Stimulated activated memory B cell treated with anti-CD40 and anti-IgM and Interleukin-4, amounts not matched to agents 10 μg/mL and 1 μg/mL and 100 μg/mL, for 72 hours (primary cell): ENCODE results near the gene PCGF6.
"Not testable (repeated sequence)": the region's sequence is repeated elsewhere in the genome, so short reads cannot be mapped to it uniquely, and the experiment has no call there.

Experiments
- ATAC-seq: fragments of 150-1000 bp; cut with Tn5 transposase; 2 replicates; pipeline ENCODE4 v1.10.0; 2021
- H3K27ac Mint-ChIP-seq: one replicate; pipeline ENCODE4 v1.8.0; 2022; ENCODE audit warnings: mild to moderate bottlenecking, mixed read lengths
- H3K27me3 Mint-ChIP-seq: one replicate; pipeline ENCODE4 v1.8.0; 2022; ENCODE audit warnings: mixed read lengths
- H3K36me3 Mint-ChIP-seq: one replicate; pipeline ENCODE4 v1.8.0; 2022; ENCODE audit warnings: mixed read lengths
- H3K4me1 Mint-ChIP-seq: one replicate; pipeline ENCODE4 v1.8.0; 2022; ENCODE audit warnings: mixed read lengths
- H3K4me3 Mint-ChIP-seq: one replicate; pipeline ENCODE4 v1.8.0; 2022; ENCODE audit warnings: mild to moderate bottlenecking, moderate library complexity, mixed read lengths
- H3K9me3 Mint-ChIP-seq: one replicate; pipeline ENCODE4 v1.8.0; 2022; ENCODE audit warnings: mixed read lengths

PCGF6 gene

GRCh38 chr10:103350517-103351260, at the start of gene PCGF6:
TSS of gene PCGF6 (minus strand) at chr10:103351140. CDS start at chr10:103351066, 74 bp downstream.
- ATAC-seq = peak; percentile 89
- Mint-ChIP-seq H3K9me3 (no peaks in the 10 kb centered on the region), H3K4me1 (no peaks in the 10 kb centered on the region)

GRCh38 chr10:103397191-103397825, 46.4 kb upstream of the PCGF6 start:
- ATAC-seq = no peak
- Mint-ChIP-seq H3K36me3 (peaks cover 35% of the 10 kb centered on the region), H3K4me3 (peak overlapping the region; percentile 94), H3K9me3 (no peaks in the 10 kb centered on the region), H3K27me3 (no peaks in the 10 kb centered on the region), H3K4me1 (peaks cover 46% of the 10 kb centered on the region), H3K27ac (peak overlapping the region; percentile 89)

More at GRCh38 chr10:103350517-103351260, at the start of gene PCGF6:
- no peaks in the 10 kb centered on the region for H3K36me3 Mint-ChIP-seq
- peak within 1 kb of the TSS; percentile 96 for H3K4me3 Mint-ChIP-seq
- H3K27ac Mint-ChIP-seq = peak within 1 kb of the TSS; percentile 90
- no peaks in the 10 kb centered on the region for H3K27me3 Mint-ChIP-seq

- no peaks in the 10 kb centered on the region for H3K27me3 Mint-ChIP-seq
- H3K9me3 Mint-ChIP-seq = no peaks in the 10 kb centered on the region
- H3K4me3 Mint-ChIP-seq = peak overlapping the region; percentile 94
- H3K27ac Mint-ChIP-seq = peak overlapping the region; percentile 89
- H3K4me1 Mint-ChIP-seq = peaks cover 46% of the 10 kb centered on the region
- peaks cover 35% of the 10 kb centered on the region for H3K36me3 Mint-ChIP-seq
- no peak for ATAC-seq
Measured at GRCh38 chr10:103396789-103397087, 45.8 kb upstream of the PCGF6 start.

GRCh38 chr10:103396067-103396788, 45.3 kb upstream of the PCGF6 start, which contains the start of the genes ATP5MK and PDCD11:
TSS of gene ATP5MK (minus strand) at chr10:103396475. CDS start at chr10:103392457, 4,018 bp downstream.
TSS of gene PDCD11 (plus strand) at chr10:103396626. CDS start at chr10:103398427, 1,801 bp downstream.
- H3K27me3 Mint-ChIP-seq = no peaks in the 10 kb centered on the region
- peak; percentile 100 for ATAC-seq
- peak within 1 kb of the TSS; percentile 94 for H3K4me3 Mint-ChIP-seq
- H3K36me3 Mint-ChIP-seq = peaks cover 33% of the 10 kb centered on the region
- no peaks in the 10 kb centered on the region for H3K9me3 Mint-ChIP-seq
- H3K4me1 Mint-ChIP-seq = peaks cover 46% of the 10 kb centered on the region
- H3K27ac Mint-ChIP-seq = peak within 1 kb of the TSS; percentile 89

- Mint-ChIP-seq H3K9me3 (no peaks in the 10 kb centered on the region), H3K27me3 (no peaks in the 10 kb centered on the region), H3K4me1 (peaks cover 46% of the 10 kb centered on the region), H3K27ac (peak overlapping the region; percentile 89), H3K36me3 (peaks cover 28% of the 10 kb centered on the region), H3K4me3 (peak overlapping the region; percentile 94)
- ATAC-seq = no peak
Measured at GRCh38 chr10:103395754-103396066, 44.8 kb upstream of the PCGF6 start.

- Mint-ChIP-seq H3K4me1 (peaks cover 46% of the 10 kb centered on the region), H3K36me3 (peaks cover 16% of the 10 kb centered on the region), H3K4me3 (peak overlapping the region; percentile 71), H3K27me3 (no peaks in the 10 kb centered on the region), H3K27ac (no peak overlapping the region), H3K9me3 (no peaks in the 10 kb centered on the region)
- no peak for ATAC-seq
Measured at GRCh38 chr10:103394180-103394579, 43.2 kb upstream of the PCGF6 start.

- H3K9me3 Mint-ChIP-seq = no peaks in the 10 kb centered on the region
- H3K36me3 Mint-ChIP-seq = peaks cover 26% of the 10 kb centered on the region
- no peaks in the 10 kb centered on the region for H3K27me3 Mint-ChIP-seq
- no peak overlapping the region for H3K4me3 Mint-ChIP-seq
- H3K4me1 Mint-ChIP-seq = no peaks in the 10 kb centered on the region
- no peak overlapping the region for H3K27ac Mint-ChIP-seq
- peak; percentile 80 for ATAC-seq
Measured at GRCh38 chr10:103382769-103383168, 31.8 kb upstream of the PCGF6 start.

- ATAC-seq = no peak
- Mint-ChIP-seq H3K4me3 (no peak overlapping the region), H3K4me1 (peaks cover 4% of the 10 kb centered on the region), H3K9me3 (no peaks in the 10 kb centered on the region), H3K27ac (no peak overlapping the region), H3K27me3 (no peaks in the 10 kb centered on the region), H3K36me3 (peaks cover 31% of the 10 kb centered on the region)
Measured at GRCh38 chr10:103374263-103374662, 23.3 kb upstream of the PCGF6 start.

- Mint-ChIP-seq H3K4me1 (peaks cover 4% of the 10 kb centered on the region), H3K27ac (no peak overlapping the region), H3K9me3 (no peaks in the 10 kb centered on the region), H3K27me3 (no peaks in the 10 kb centered on the region), H3K36me3 (peaks cover 27% of the 10 kb centered on the region), H3K4me3 (no peak overlapping the region)
- no peak for ATAC-seq
Measured at GRCh38 chr10:103373544-103373943, 22.6 kb upstream of the PCGF6 start.

GRCh38 chr10:103367782-103368518, 17.0 kb upstream of the PCGF6 start, which contains the start of gene TAF5:
TSS of gene TAF5 (plus strand) at chr10:103367976. CDS start at chr10:103367990, 14 bp downstream.
- H3K27ac Mint-ChIP-seq = peak within 1 kb of the TSS; percentile 86
- peaks cover 4% of the 10 kb centered on the region for H3K4me1 Mint-ChIP-seq
- H3K36me3 Mint-ChIP-seq = no peaks in the 10 kb centered on the region
- H3K9me3 Mint-ChIP-seq = no peaks in the 10 kb centered on the region
- peak within 1 kb of the TSS; percentile 83 for H3K4me3 Mint-ChIP-seq
- peak; percentile 85 for ATAC-seq
- H3K27me3 Mint-ChIP-seq = no peaks in the 10 kb centered on the region

- Mint-ChIP-seq H3K4me3 (peak overlapping the region; percentile 83), H3K27ac (peak overlapping the region; percentile 86), H3K27me3 (no peaks in the 10 kb centered on the region), H3K9me3 (no peaks in the 10 kb centered on the region), H3K36me3 (no peaks in the 10 kb centered on the region), H3K4me1 (peaks cover 4% of the 10 kb centered on the region)
- no peak for ATAC-seq
Measured at GRCh38 chr10:103367379-103367781, 16.4 kb upstream of the PCGF6 start.

GRCh38 chr10:103360791-103361190, 9.9 kb upstream of the PCGF6 start:
- not testable (repeated sequence) for H3K4me1 Mint-ChIP-seq, H3K9me3 Mint-ChIP-seq, H3K27ac Mint-ChIP-seq, ATAC-seq, H3K36me3 Mint-ChIP-seq, H3K4me3 Mint-ChIP-seq, H3K27me3 Mint-ChIP-seq

GRCh38 chr10:103359493-103359892, 8.6 kb upstream of the PCGF6 start:
- not testable (repeated sequence) for H3K4me3 Mint-ChIP-seq, ATAC-seq, H3K9me3 Mint-ChIP-seq, H3K36me3 Mint-ChIP-seq, H3K27ac Mint-ChIP-seq, H3K27me3 Mint-ChIP-seq, H3K4me1 Mint-ChIP-seq

GRCh38 chr10:103355906-103356599, 5.1 kb upstream of the PCGF6 start:
- no peaks in the 10 kb centered on the region for H3K9me3 Mint-ChIP-seq
- no peak overlapping the region for H3K27ac Mint-ChIP-seq
- no peaks in the 10 kb centered on the region for H3K4me1 Mint-ChIP-seq
- no peaks in the 10 kb centered on the region for H3K36me3 Mint-ChIP-seq
- no peak overlapping the region for H3K4me3 Mint-ChIP-seq
- no peak for ATAC-seq
- no peaks in the 10 kb centered on the region for H3K27me3 Mint-ChIP-seq
